GM18520 (cell line): ENCODE results near the gene BTRC.
"Not testable (repeated sequence)": the region's sequence is repeated elsewhere in the genome, so short reads cannot be mapped to it uniquely, and the experiment has no call there.

Experiments used
- ATAC-seq: cut with Tn5 transposase; IDR thresholded peaks from one replicate; pipeline ENCODE4 v1.9.1; 2021; ENCODE audit not compliant: unreplicated experiment

Gene BTRC

GRCh38 chr10:101385866-101386658 is 32.1 kb downstream of the BTRC start:
- no peak for ATAC-seq

GRCh38 chr10:101386659-101387259 is 32.8 kb downstream of the BTRC start:
- ATAC-seq = no peak

GRCh38 chr10:101388676-101389276 is 34.8 kb downstream of the BTRC start:
- no peak for ATAC-seq

- not testable (repeated sequence) for ATAC-seq
Measured at GRCh38 chr10:101389532-101389931, 35.6 kb downstream of the BTRC start.

DNA sequence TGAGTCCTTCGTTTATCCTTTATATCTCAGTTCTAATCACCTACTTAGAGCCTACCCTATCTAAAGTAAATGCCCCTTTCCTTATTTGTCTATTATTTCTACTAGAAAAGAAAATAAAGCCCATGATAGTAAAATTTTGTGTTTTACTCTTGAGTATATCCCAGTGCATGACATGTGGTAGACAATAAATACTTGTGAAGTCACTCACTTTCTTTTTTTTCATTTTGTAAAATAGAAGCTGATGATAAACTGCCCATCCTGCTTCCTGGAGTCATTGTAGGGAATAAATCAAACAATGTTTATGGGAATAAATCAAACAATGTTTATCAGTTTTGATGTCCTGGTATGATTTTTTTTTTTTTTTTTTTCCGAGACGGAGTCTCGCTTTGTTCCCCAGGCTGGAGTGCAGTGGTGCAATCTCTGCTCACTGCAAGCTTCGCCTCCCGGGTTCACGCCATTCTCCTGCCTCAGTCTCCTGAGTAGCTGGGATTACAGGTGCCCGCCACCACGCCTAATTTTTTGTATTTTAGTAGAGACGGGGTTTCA is 36.1 kb downstream of the BTRC start:
- ATAC-seq = no peak

DNA sequence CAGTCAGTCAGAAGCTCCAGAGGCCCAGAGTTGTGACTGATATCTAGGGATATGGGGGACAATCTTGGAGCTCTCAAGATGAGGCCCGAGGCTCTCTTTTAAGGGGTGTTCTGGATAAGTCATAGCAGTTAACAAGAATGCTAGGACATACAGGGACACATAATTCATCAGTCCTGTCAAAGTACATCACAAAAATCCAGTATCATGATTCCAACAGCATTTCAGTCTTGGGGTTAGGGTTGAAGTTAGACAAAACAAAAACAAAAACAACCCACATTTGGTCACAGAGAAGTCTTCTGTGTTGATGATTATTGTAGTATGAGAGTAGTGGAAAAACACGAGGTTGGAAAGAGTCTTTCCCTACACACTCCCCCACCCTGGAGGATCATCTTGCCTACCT is 39.4 kb downstream of the BTRC start:
- no peak for ATAC-seq

DNA sequence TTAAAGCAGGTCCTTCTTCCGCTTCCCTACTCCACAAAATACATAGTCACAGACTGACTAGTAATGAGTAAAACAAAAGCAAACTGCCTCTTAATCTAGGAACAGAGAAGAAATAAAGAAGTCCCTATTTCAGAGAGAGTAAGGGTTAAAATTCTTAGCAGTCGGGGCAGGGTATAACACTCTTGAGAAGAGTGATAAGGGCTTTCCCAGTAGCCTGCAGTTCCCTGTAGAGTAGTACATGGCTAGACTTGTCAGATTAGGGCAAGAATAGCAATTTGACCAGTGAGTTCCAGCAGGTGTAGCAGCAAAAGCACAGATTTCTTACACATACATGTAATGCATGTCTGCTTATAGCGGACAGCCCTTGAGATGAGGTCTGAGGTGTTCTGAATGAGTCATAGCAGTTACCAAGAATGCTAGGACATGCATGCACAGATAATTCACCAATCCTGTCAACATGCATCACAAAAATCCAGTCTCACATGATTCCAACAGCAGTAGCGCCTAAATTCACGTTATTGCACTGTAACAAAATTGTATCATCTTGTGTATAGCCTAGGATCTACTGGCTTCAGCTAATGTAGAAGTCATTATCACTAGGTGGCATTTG is 40.7 kb downstream of the BTRC start:
- no peak for ATAC-seq

GRCh38 chr10:101397140-101397539 is 43.2 kb downstream of the BTRC start:
- ATAC-seq = no peak

DNA sequence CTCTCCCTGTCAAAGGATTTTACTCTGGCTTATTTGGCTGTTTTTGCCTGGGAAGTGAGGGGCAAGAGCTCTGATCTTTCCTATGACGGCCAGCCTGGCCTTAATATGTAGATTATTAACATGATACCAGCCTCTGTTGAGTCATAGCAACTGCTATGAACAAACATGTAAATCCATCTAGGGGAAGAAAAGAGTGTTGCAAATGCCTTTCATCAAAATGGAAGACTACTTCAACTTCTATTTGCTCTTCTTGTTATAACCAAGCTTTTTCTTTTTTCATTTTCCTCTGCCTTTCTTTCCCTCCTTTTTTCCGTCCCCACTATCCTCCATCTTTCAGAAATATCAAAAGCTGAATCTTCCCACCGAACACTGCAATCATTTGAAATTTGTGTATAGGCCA is 46.6 kb downstream of the BTRC start:
- no peak for ATAC-seq

DNA sequence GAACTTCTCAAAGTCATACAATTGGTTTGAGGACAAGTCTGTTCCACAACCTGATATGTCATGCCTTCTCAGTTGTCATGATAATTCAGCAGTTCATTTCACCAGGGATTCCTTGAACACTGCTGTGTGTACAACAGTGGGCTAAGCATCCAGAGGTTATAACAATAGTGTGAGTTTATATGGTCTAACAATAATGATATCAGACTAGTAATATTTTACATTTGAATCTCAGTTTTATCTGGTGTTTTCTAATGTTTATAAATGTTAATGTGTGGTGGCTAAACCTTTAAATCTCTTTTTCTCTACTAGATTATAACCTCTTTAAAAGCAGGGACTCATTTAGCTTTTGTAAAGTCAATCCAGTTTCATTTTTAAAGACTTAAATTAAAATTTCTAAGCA is 48.7 kb downstream of the BTRC start:
- ATAC-seq = no peak

DNA sequence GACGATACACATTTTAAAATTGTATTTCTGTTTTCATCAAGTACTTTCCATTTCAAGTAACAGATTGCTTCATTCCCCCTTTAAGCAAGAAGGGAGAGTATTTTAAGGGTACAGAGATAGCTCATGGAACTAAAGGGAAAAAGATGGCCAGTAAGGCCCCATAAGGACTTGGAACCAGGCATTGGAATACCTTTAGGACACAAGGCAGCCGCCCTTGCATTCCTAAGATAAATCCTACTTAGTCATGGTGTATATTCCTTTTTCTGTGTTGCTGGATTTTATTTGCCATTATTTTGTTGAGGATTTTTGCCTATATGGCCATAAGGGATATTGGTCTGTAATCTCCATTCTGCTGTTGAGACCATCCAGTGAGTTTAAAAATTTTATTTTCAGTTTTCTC is 49.2 kb downstream of the BTRC start:
- no peak for ATAC-seq

- no peak for ATAC-seq
Measured at GRCh38 chr10:101405001-101405400, 51.0 kb downstream of the BTRC start.

- ATAC-seq = no peak
Measured at GRCh38 chr10:101411598-101411997, 57.6 kb downstream of the BTRC start.

DNA sequence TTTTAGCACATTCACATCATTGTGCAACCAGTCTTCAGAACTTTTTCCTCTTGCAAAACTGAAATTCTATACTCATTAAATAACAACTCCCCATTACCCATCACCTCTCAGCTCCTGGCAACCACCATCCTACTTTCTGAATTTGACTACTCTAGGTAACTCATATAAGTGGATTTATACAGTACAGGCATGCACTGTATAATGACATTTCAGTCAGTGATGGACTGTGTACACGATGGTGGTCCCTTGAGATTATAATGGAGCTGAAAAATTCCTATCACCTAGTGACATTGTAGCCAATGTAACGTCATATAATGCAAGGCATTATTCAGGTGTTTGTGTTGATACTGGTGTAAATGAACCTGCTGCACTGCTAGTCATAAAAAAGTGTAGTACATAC is 60.1 kb downstream of the BTRC start:
- ATAC-seq = no peak

GRCh38 chr10:101415884-101416283 is 61.9 kb downstream of the BTRC start:
- ATAC-seq = no peak

- ATAC-seq = not testable (repeated sequence)
Measured at GRCh38 chr10:101421967-101422366, 68.0 kb downstream of the BTRC start.

GRCh38 chr10:101425535-101425934 is 71.6 kb downstream of the BTRC start:
- ATAC-seq = no peak

- no peak for ATAC-seq
Measured at GRCh38 chr10:101428036-101428435, 74.1 kb downstream of the BTRC start.

DNA sequence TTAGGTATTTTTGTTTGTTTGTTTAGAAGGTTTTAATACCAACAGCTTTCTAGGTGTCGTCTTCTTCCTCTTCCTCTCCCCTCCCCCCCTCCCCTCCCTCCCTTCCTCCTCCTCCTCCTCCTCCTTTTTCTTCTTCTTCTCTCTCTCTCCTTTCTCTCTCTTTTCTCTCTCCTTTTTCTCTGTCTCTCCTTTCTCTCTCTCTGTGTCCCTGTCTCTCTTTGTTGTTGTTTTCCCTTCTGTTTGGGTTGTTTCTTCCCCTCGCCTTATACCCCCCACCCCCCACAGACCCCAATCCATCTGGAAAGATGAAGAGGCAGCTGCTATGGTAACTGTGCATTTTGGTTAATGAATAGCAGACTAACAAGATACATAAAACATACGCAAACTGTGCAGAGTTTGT is 75.5 kb downstream of the BTRC start:
- ATAC-seq = no peak

GRCh38 chr10:101436302-101436701 is 82.3 kb downstream of the BTRC start:
- no peak for ATAC-seq

DNA sequence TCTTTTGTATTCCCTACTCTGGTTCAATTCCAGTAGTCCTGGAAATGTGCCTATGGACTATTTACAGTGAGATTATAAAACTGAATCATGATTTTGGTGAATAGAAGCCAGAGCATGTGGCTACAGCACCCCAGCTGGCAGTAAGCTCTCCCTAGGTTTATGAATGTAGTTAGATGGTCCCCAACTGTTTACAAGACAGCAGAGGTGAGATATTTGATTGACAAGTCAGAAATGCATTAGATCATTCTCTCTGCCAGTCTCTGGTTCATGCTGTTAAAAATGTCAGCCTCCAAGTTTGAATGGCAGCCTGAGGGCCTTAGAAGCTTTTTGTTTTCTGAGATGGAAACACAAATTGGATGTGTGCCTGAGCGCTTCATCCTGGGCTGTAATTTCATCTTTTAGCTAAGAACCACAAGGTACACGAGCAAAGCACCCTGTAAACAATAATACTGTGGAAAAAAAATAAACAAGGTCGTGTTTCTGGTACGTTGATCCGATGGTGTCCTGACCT is 85.0 kb downstream of the BTRC start:
- no peak for ATAC-seq
